Measurements from ENCODE around the gene KATNA1.

Gene KATNA1

GRCh38 chr6:149608381-149608982 is 40.0 kb downstream of the KATNA1 start:
- DNase-seq = no peak

GRCh38 chr6:149600508-149600907 is 48.0 kb downstream of the KATNA1 start:
- DNase-seq = no peak

GRCh38 chr6:149593408-149593807 is 55.1 kb downstream of the KATNA1 start:
- no peak for DNase-seq

GRCh38 chr6:149592983-149593382 is 55.5 kb downstream of the KATNA1 start:
- no peak for DNase-seq

GRCh38 chr6:149586149-149586548 is 62.4 kb downstream of the KATNA1 start:
- no peak for DNase-seq

- DNase-seq = no peak
Observed at GRCh38 chr6:149581349-149581748, 67.2 kb downstream of the KATNA1 start.

- no peak for DNase-seq
Observed at GRCh38 chr6:149580880-149581279, 67.6 kb downstream of the KATNA1 start.

- DNase-seq = no peak
Observed at GRCh38 chr6:149567945-149568585, 80.4 kb downstream of the KATNA1 start.

GRCh38 chr6:149567194-149567586 is 81.3 kb downstream of the KATNA1 start:
- no peak for DNase-seq

- DNase-seq = peak; percentile 61 to 63
Observed at GRCh38 chr6:149566410-149567193, 81.9 kb downstream of the KATNA1 start.

- peak; percentile 95 to 96 for DNase-seq
Observed at GRCh38 chr6:149565527-149566409, 82.7 kb downstream of the KATNA1 start, which contains the start of gene GINM1. Gene GINM1, plus strand, starts transcription at chr6:149566375. Its CDS starts 40 bp downstream, at chr6:149566415.

- DNase-seq = no peak
Observed at GRCh38 chr6:149563928-149564325, 84.6 kb downstream of the KATNA1 start.

- DNase-seq = no peak
Observed at GRCh38 chr6:149563203-149563927, 85.1 kb downstream of the KATNA1 start.

- peak in 1 of 2 donors; percentile 14 for DNase-seq
Observed at GRCh38 chr6:149560736-149561135, 87.8 kb downstream of the KATNA1 start.

- DNase-seq = no peak
Observed at GRCh38 chr6:149559389-149559788, 89.1 kb downstream of the KATNA1 start.

GRCh38 chr6:149558029-149558428 is 90.5 kb downstream of the KATNA1 start:
- no peak for DNase-seq

- no peak for DNase-seq
Observed at GRCh38 chr6:149551920-149552319, 96.6 kb downstream of the KATNA1 start.

- DNase-seq = peak; percentile 97 to 98
Observed at GRCh38 chr6:149545754-149546471, 102.6 kb downstream of the KATNA1 start, which contains the start of gene PPIL4. Gene PPIL4, minus strand, starts transcription at chr6:149546043. Its CDS starts 38 bp downstream, at chr6:149546005.

GRCh38 chr6:149545258-149545753 is 103.2 kb downstream of the KATNA1 start:
- DNase-seq = peak; percentile 40 to 66
